ENCODE measurements around the gene RAB40A. TPM values are rescaled to one million over a fixed set of nuclear protein-coding genes. Genes with fewer than 3 reads are reported as not detected.

The RAB40A gene
- total RNA-seq, 1 experiment from 2014 or later: not detected

GRCh38 chrX:103483720-103484119, 35.6 kb downstream of the RAB40A start:
- Histone ChIP-seq H2BK15ac (ENCODE audit: low read depth, low read length) (no peak overlapping the region), H3K56ac (ENCODE audit: insufficient read length, low read depth, low read length) (no peak overlapping the region), H3K4me1 (ENCODE audit: insufficient read depth, low read length) (no peaks in the 10 kb centered on the region), H3K14ac (ENCODE audit: insufficient read depth, low read length) (no peak overlapping the region), H4K20me1 (ENCODE audit: control insufficient read depth, insufficient read depth, insufficient read length) (no peaks in the 10 kb centered on the region), H3K4ac (ENCODE audit: low read depth, low read length) (no peak overlapping the region), H3K9ac (ENCODE audit: extremely low read depth, insufficient read length, low read length) (no peak overlapping the region), H3K23ac (ENCODE audit: insufficient read length, low read depth, low read length) (no peak overlapping the region), H2BK120ac (ENCODE audit: low read depth, low read length, poor library complexity, severe bottlenecking) (no peak overlapping the region), H2BK5ac (ENCODE audit: insufficient read length, low read length) (no peak overlapping the region), H3K4me2 (ENCODE audit: insufficient read depth, insufficient read length, low read length) (no peak overlapping the region), H3K9me3 (ENCODE audit: control insufficient read depth, low read depth, low read length) (no peaks in the 10 kb centered on the region), H4K5ac (ENCODE audit: insufficient read length, low read depth, low read length) (no peak overlapping the region), H4K91ac (ENCODE audit: insufficient read length, low read depth, low read length) (no peak overlapping the region), H3K79me1 (ENCODE audit: insufficient read depth, low read depth, low read length, poor library complexity, severe bottlenecking) (no peaks in the 10 kb centered on the region), H3T11ph (ENCODE audit: low read length) (no peak overlapping the region), H3K23me2 (ENCODE audit: insufficient read length, low read depth, low read length, poor library complexity, severe bottlenecking) (no peaks in the 10 kb centered on the region), H3K79me2 (ENCODE audit: insufficient read depth, low read length) (no peaks in the 10 kb centered on the region), H3K27me3 (ENCODE audit: insufficient read depth, low read length) (no peaks in the 10 kb centered on the region), H3K27ac (ENCODE audit: insufficient read length, low read depth, low read length) (no peak overlapping the region), H2BK12ac (ENCODE audit: insufficient read length, low read depth, low read length) (no peak overlapping the region), H2BK20ac (ENCODE audit: low read depth, low read length, poor library complexity, severe bottlenecking) (no peak overlapping the region), H4K8ac (replicated peaks; ENCODE audit: insufficient read length, low read depth, low read length) (no peak overlapping the region), H3K18ac (ENCODE audit: insufficient read length, low read depth, low read length) (no peak overlapping the region), H2AFZ (ENCODE audit: low read length) (no peak overlapping the region), H2AK5ac (ENCODE audit: insufficient read length, low read length) (no peak overlapping the region)
- Mint-ChIP-seq H3K27me3 (ENCODE audit: low read depth) (no peaks in the 10 kb centered on the region), H3K4me1 (0 out of 4 replicates have a peak, but pooled peaks cover 0 to 2% of the 10 kb centered on the region in 2 experiments), H3K9me3 (peaks cover 0 to 19% of the 10 kb centered on the region in 2 experiments; a peak in 2 of 5 replicates), H3K36me3 (ENCODE audit: insufficient read depth in 1 of 3, low read depth in 3 of 3) (peaks cover 0 to 4% (median 0%) of the 10 kb centered on the region in 3 experiments; a peak in 1 of 7 replicates), H3K27ac (no peak overlapping the region), H3K4me3 (no peak overlapping the region)
- no CpG with 5 or more reads among the region's 4 CpGs for WGBS (ENCODE audit: extremely low coverage, insufficient read length, low lambda C conversion rate)
- no peak for DNase-seq
- no peak for TF ChIP-seq CTCF (conservative IDR thresholded peaks at IDR 0.05)
